Suprapubic skin (tissue), 4 donors: ENCODE data around the gene TNS3. TPM values are rescaled to one million over a fixed set of nuclear protein-coding genes. Genes with fewer than 3 reads are reported as not detected.

Experiments used
- DNase-seq, 2 donors: peaks; one replicate each; pipeline ENCODE4 v3.0.0-alpha.2; 2019; ENCODE audit warnings: low spot score in 2 of 2
- H3K27ac ChIP-seq: fragments of 200-600 bp; sonication (generic); one replicate; pipeline ENCODE4 v1.5.1; 2019
- H3K27me3 ChIP-seq: fragments of 200-600 bp; sonication (generic); one replicate; pipeline ENCODE4 v1.5.1; 2019
- H3K36me3 ChIP-seq: fragments of 200-600 bp; sonication (generic); one replicate; pipeline ENCODE4 v1.5.1; 2019
- H3K4me1 ChIP-seq: fragments of 200-600 bp; sonication (generic); one replicate; pipeline ENCODE4 v1.5.1; 2019
- H3K4me3 ChIP-seq: fragments of 200-600 bp; sonication (generic); one replicate; pipeline ENCODE4 v1.5.1; 2019; ENCODE audit warnings: mild to moderate bottlenecking
- H3K9me3 ChIP-seq: fragments of 200-600 bp; sonication (generic); one replicate; pipeline ENCODE4 v1.5.1; 2019
- CTCF ChIP-seq, 2 donors: fragments of 200-600 bp in 1 of 2; fragments of 450-650 bp in 1 of 2; sonication (generic) in 1 of 2; IDR thresholded peaks; one replicate each; pipeline ENCODE4 v1.5.1; 2016 to 2019; ENCODE audit warnings: antibody characterized with exemption in 2 of 2, mild to moderate bottlenecking in 1 of 2, moderate library complexity in 1 of 2
- EP300 ChIP-seq: sonication (generic); formaldehyde crosslinking; IDR thresholded peaks from one replicate; pipeline ENCODE4 v1.6.1; 2017; ENCODE audit warnings: antibody characterized with exemption
- POLR2A ChIP-seq, 2 donors: fragments of 450-650 bp; IDR thresholded peaks; one replicate each; pipeline ENCODE4 v1.6.1; 2017; ENCODE audit warnings: antibody characterized with exemption in 2 of 2, mild to moderate bottlenecking in 2 of 2, moderate library complexity in 2 of 2
- POLR2AphosphoS5 ChIP-seq, 3 donors: sonication (generic); formaldehyde crosslinking; IDR thresholded peaks; one replicate each; pipeline ENCODE4 v1.6.1; 2017; ENCODE audit warnings: antibody characterized with exemption in 3 of 3
- whole genome bisulfite sequencing: methylation state at CpG from one replicate; pipeline ENCODE4 v1.1.5; 2018; 5-methylcytosine and 5-hydroxymethylcytosine counted together
- total RNA-seq, 4 donors: library from RNA; depleted of rRNA; stranded (reverse); fragments of >200 nt; gene quantifications; one replicate each; pipeline ENCODE4 v1.1.0, GENCODE V29; 2016

Gene TNS3
- total RNA-seq, 4 donors from 2014 or later = 14.3 to 53.0 (median 31.9) TPM

- peak in 1 of 2 donors; percentile 48 for DNase-seq
- Histone ChIP-seq H3K4me3 (no peak overlapping the region), H3K9me3 (no peaks in the 10 kb centered on the region), H3K4me1 (peaks cover 30% of the 10 kb centered on the region), H3K27me3 (no peaks in the 10 kb centered on the region), H3K36me3 (peaks cover 18% of the 10 kb centered on the region), H3K27ac (no peak overlapping the region)
- TF ChIP-seq POLR2A (IDR thresholded peaks at IDR 0.05) = no peak
- TF ChIP-seq EP300 = no peak
- TF ChIP-seq CTCF (IDR thresholded peaks at IDR 0.05) = no peak
- TF ChIP-seq POLR2AphosphoS5 (IDR thresholded peaks at IDR 0.05) = no peak
- 96% methylated on average over 8 of the region's 8 CpGs for WGBS
These were observed 284.8 kb downstream of the TNS3 start for GRCh38 chr7:47297120-47297519.

GRCh38 chr7:47295606-47296005, 286.3 kb downstream of the TNS3 start:
- 39% methylated on average over 7 of the region's 7 CpGs for WGBS
- peaks cover 12% of the 10 kb centered on the region for H3K36me3 ChIP-seq
- no peak overlapping the region for H3K4me3 ChIP-seq
- no peaks in the 10 kb centered on the region for H3K27me3 ChIP-seq
- H3K27ac ChIP-seq = no peak overlapping the region
- TF ChIP-seq POLR2A (IDR thresholded peaks at IDR 0.05) (no peak), CTCF (IDR thresholded peaks at IDR 0.05) (no peak), POLR2AphosphoS5 (IDR thresholded peaks at IDR 0.05) (no peak), EP300 (no peak)
- DNase-seq = peak in 1 of 2 donors; percentile 55
- H3K9me3 ChIP-seq = no peaks in the 10 kb centered on the region
- peaks cover 43% of the 10 kb centered on the region for H3K4me1 ChIP-seq

GRCh38 chr7:47294556-47295222, 287.2 kb downstream of the TNS3 start:
- Histone ChIP-seq H3K9me3 (no peaks in the 10 kb centered on the region), H3K27ac (peak overlapping the region; percentile 66)

GRCh38 chr7:47293884-47294555, 287.9 kb downstream of the TNS3 start:
- H3K36me3 ChIP-seq = peaks cover 4% of the 10 kb centered on the region
- peak overlapping the region; percentile 66 for H3K27ac ChIP-seq
- no peaks in the 10 kb centered on the region for H3K9me3 ChIP-seq
- no peaks in the 10 kb centered on the region for H3K27me3 ChIP-seq
- peak in 2 of 3 donors; percentile 9 to 24 for TF ChIP-seq POLR2AphosphoS5 (IDR thresholded peaks at IDR 0.05)
- no peak for TF ChIP-seq POLR2A (IDR thresholded peaks at IDR 0.05)
- H3K4me1 ChIP-seq = peaks cover 43% of the 10 kb centered on the region
- 66% methylated on average over 5 of the region's 6 CpGs for WGBS
- DNase-seq = peak in 1 of 2 donors; percentile 84
- no peak overlapping the region for H3K4me3 ChIP-seq

More at GRCh38 chr7:47294556-47295222, 287.2 kb downstream of the TNS3 start:
- 77% methylated on average over 4 of the region's 4 CpGs for WGBS
- H3K36me3 ChIP-seq = peaks cover 4% of the 10 kb centered on the region
- H3K4me1 ChIP-seq = peaks cover 43% of the 10 kb centered on the region
- DNase-seq = peak in 1 of 2 donors; percentile 52
- H3K27me3 ChIP-seq = no peaks in the 10 kb centered on the region
- TF ChIP-seq POLR2AphosphoS5 (IDR thresholded peaks at IDR 0.05) = no peak
- TF ChIP-seq POLR2A (IDR thresholded peaks at IDR 0.05) = no peak
- no peak for TF ChIP-seq CTCF (IDR thresholded peaks at IDR 0.05)
- TF ChIP-seq EP300 = no peak
- H3K4me3 ChIP-seq = no peak overlapping the region

- peaks cover 43% of the 10 kb centered on the region for H3K4me1 ChIP-seq
- H3K27me3 ChIP-seq = no peaks in the 10 kb centered on the region
- no peak for DNase-seq
- H3K9me3 ChIP-seq = no peaks in the 10 kb centered on the region
- peaks cover 4% of the 10 kb centered on the region for H3K36me3 ChIP-seq
- H3K27ac ChIP-seq = peak overlapping the region; percentile 27
- 72% methylated on average over 4 of the region's 4 CpGs for WGBS
- H3K4me3 ChIP-seq = no peak overlapping the region
- TF ChIP-seq EP300 (no peak), POLR2AphosphoS5 (IDR thresholded peaks at IDR 0.05) (no peak), CTCF (IDR thresholded peaks at IDR 0.05) (no peak), POLR2A (IDR thresholded peaks at IDR 0.05) (no peak)
These were observed 289.0 kb downstream of the TNS3 start for GRCh38 chr7:47292832-47293309.
